AG08395 (cell line): Measurements from ENCODE around the gene TPRG1L.

ENCODE experiments used
- DNase-seq: peaks from one replicate; pipeline ENCODE4 v3.0.0; 2012; ENCODE audit warnings: mixed read lengths, low spot score

Gene TPRG1L

DNA sequence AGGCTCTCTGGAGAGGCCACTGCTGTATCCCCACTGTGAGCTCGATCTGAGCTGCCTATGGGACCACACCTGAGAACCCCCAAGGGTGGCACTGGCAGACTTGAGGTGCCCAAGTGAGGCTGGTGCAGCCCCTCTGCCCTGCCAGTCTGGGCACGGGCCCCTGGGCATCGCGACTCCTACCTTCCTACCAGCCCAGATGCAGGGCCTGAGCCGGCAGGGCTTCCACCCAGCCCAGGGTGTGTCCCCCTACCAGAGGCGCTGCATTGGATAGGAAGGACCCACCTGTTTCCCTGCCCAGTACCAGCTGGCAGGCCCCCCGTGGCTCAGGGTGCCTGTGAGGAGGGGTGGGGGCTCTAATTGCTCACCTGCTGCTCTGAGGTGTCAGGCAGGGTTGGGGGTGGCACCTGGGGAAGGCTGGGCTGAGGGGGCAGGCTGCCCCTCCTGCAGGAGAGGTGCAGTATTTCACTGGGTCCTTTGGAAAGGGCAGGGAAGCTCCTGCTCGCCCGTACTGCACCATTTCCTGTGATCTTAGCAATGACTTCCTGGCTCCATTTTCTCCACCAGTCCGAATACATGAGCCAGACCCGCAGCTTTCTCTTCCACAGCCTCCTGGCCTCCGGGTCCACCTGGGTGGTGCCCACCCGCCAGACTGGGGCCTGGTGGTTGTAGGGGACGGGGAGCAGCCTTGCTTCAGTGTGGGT lies 39.3 kb downstream of the TPRG1L start:
- DNase-seq, result no peak

GRCh38 chr1:3664700-3665375 lies 40.0 kb downstream of the TPRG1L start:
- DNase-seq, result no peak

DNA sequence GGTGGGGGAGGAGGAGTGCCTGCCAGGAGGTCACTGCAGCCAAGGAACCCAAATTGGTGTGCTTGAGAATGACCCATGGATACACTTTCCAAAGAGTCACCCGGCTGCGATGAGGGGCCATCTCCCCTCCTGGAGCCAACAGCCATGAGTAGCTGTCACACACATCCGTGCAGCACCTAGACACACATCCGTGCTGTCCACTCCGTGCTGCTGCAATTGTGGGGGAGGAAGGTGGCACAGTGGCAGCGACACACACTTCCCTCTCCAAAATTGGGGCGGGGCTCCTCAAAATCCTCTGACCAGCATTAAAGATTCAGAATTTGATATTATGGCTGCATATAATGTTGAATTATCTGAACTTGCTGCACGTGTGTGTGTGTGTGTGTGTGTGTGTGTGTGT lies 43.3 kb downstream of the TPRG1L start:
- no peak for DNase-seq

GRCh38 chr1:3668585-3669300 lies 43.9 kb downstream of the TPRG1L start:
- peak; percentile 53 for DNase-seq

DNA sequence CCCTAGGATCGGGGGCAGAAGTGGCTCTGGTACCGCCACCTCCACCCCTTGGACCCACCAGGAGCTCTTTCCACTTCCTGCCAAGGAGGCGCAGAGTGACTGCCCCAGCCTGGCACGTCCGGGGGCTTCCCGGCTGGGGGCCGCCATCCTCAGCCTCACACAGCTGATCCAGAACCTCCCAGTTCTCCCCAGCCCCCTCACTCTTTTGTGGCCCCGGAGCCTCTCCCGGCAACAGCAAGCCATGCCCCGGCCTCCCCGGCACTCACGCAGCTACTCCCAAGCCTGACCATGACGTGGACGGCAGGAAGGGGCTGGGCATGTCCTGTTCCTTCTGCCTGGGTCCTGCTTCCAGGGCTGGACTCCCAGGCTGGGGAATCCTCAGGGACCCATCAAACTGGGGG lies 44.6 kb downstream of the TPRG1L start:
- no peak for DNase-seq

GRCh38 chr1:3669971-3670431 lies 45.2 kb downstream of the TPRG1L start:
- no peak for DNase-seq

DNA sequence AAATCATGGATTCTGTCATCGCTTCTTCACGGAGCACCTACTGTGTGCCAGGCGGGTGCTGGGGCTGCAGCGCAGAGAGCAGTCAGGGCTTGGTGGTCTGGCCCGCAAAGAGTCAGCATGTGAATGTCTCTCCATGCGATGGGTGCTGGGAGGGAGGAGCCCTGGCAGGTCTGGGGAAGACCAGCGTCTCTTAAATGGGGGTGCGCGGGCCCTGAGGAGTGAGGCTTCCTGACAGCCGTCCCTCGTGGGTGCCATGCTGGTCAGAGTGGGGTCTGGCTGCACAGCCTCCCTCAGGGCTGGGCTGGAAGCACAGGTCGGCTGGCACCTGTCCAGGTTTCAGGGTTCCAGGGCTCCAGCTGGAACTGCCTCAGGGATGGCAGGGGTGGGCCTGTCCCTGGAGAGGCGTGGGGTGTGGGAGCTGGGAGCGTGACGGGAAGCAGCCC lies 46.0 kb downstream of the TPRG1L start:
- no peak for DNase-seq

- no peak for DNase-seq
Measured at GRCh38 chr1:3671371-3672180, 46.8 kb downstream of the TPRG1L start.

GRCh38 chr1:3672231-3672970 lies 47.6 kb downstream of the TPRG1L start:
- no peak for DNase-seq

- no peak for DNase-seq
Measured at GRCh38 chr1:3672971-3673361, 48.2 kb downstream of the TPRG1L start.

GRCh38 chr1:3673381-3674099 lies 48.7 kb downstream of the TPRG1L start:
- no peak for DNase-seq

- DNase-seq, result no peak
Measured at GRCh38 chr1:3674100-3675094, 49.6 kb downstream of the TPRG1L start.

DNA sequence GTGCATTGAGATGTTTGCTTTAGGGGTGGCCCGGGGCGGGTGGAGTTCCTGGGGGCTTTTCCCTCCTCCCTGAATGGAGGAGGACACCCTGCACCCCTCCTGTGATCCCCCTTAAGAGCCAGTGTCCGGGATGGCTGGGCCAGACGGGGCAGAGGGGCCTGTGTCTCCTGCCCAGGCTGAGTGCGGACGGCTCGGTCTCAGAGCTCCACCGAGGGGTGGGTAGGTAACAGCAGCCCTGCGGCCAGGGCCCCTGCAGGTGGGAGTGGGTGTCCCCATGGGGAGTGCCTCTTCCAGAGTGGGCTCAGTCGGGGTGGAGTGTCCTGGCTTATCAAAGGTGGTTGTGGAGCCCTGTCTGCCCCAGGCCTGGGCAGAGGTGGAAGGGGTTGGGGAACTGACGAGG lies 50.6 kb downstream of the TPRG1L start:
- DNase-seq, result no peak

DNA sequence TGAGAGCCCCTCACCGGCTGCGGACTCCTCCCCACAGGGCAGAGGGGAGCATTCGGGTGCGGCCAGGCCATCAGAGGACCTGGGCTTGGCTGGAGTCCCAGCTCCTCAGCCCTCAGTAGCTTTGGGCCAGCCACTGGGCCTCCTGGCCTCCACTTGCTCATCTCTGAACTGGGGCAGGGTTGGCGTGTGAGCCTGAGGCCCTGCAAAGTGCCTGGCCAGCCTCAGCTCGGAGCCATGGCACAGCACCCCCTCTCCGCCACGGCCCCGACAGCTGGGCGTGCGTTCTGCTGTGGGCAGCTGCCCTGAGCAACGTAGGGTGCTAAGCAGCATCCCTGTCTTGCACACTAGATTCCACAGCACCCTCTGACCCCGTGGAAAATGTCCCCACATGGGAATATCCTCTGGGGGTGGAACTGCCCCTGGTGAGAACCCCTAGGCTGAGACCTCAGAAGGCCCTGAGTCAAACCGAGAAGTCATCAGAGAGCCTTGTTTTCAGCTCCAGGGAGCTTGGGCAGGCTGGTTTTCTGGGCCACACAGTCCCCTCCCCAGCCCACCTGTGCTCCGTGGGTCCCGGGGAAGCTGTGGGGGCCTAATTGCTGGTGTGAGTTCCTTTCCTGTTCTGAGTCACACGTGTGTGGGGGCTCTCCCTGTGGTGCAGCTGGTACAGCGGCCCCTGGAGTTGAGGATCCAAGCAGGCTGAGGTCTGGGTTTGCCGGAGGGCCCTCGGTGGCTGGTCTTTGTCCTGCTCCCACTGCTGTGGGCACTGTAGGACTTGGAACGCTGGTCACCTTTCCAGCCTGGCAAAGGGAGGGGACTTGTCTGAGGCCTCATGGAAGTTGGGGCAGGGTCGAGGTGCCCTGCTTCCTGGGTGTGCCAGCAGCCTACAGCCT lies 52.0 kb downstream of the TPRG1L start:
- DNase-seq, result no peak

DNA sequence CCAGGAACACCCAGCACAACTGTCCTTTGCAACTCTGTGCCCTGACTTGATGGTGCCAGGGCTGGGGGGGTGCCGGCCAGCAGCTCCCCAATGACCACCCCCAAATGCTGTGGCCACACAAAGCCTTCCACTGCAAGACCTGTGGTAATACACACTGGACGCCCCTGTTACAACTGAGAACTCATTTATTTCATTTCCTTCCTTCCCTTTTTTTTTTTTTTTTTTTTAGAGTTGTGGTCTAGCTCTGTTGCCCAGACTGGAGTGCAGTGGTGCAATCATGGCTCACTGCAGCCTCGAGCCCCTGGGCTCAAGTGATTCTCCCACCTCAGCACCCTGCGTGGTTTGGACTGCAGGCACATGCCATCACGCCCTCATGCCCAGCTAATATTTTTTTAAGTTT lies 52.7 kb downstream of the TPRG1L start:
- DNase-seq, result no peak

- no peak for DNase-seq
Measured at GRCh38 chr1:3678361-3679097, 53.7 kb downstream of the TPRG1L start.

DNA sequence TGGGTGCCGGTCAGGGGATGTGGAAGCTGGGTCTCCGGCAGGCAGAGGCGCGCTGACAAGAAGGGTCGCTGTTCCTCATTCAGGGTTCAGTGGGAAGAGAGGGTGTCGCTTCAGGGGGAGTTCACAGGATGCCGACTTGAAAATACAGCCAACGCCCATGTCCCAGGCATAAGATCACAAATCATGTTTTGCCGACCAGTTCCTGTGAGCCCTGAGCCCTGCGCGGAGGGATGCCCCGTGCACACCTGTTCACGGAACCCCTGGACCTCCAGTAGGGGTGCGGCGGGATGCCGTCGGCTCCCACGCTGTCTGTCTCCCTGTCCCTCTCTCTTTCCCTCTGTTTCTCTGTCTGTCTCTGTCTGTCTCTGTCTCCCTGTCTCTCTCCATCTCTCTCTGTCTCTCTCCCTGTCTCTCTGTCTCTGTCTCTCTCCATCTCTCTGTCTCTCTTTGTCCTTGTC lies 54.3 kb downstream of the TPRG1L start:
- DNase-seq, result no peak
